Iris pigment epithelial cell (primary cell): Measurements from ENCODE around the gene EXOC2.

Source experiments
- DNase-seq: peaks from one replicate; pipeline ENCODE4 v3.0.0-alpha.2; 2011; ENCODE audit warnings: low read depth

EXOC2 gene

DNA sequence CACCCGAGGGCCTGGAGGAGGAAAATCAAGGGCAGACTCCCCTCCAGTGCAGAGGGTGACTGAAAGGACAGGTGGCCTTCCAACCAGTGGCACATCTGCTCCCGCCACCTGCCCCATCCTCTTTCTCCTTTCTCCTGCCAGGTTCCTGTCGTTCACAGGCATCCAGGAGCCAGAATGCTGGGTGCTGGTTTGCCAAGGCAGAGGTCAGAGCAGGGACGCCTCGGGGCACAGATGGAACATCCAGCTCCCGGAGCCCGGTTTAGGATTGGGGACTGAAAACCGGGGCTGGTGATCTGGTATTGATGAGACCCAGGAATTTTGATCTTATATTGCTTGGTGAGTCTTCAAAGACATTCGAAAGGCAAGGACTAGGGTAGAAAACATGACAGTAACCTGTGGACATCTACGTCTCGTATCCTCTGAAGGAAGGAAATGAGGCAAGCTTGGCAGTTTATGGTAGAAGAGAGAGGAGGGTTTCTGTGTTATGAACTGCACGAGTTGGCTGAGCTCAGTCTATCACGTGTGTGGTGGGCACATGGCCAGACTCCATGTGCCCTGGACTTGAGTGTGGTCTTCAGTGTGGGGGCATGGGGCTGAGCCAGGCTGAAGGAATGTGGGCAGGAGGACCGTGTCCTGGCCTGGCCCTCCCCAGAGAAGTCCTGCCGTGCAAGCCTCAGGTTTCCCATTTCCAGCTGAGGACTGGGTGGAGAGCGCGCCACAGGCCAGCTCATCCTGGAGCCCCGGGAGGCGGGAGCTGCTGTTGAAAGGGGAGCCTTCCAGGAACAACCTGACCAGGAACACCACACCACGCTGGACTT is 227.2 kb downstream of the EXOC2 start:
- DNase-seq: no peak

- no peak for DNase-seq
Measured at GRCh38 chr6:456887-457286, 236.1 kb downstream of the EXOC2 start.

DNA sequence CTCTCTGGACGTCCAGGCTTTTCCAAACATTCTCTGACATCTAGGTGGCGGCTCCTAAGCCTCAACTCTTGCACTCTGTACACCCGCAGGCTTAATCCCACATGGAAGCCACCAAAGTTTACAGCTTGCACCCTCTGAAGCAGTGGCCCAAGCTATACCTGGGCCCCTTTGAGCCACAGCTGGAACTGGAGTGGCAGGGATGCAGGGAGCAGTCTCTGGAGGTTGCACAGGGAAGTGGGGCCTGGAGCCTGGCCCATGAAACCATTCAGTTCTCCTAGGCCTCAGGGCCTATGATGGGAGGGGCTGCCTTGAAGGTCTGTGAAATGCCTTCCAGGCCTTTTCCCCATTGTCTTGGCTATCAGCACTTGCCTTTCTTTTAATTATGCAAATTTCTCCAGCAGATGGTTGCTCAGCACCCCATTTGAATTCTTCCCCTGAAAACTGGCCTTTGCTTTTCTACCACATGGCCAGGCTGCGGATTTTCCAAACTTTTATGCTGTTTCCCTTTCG is 236.5 kb downstream of the EXOC2 start:
- DNase-seq: no peak

GRCh38 chr6:455835-456234 is 237.1 kb downstream of the EXOC2 start:
- no peak for DNase-seq

DNA sequence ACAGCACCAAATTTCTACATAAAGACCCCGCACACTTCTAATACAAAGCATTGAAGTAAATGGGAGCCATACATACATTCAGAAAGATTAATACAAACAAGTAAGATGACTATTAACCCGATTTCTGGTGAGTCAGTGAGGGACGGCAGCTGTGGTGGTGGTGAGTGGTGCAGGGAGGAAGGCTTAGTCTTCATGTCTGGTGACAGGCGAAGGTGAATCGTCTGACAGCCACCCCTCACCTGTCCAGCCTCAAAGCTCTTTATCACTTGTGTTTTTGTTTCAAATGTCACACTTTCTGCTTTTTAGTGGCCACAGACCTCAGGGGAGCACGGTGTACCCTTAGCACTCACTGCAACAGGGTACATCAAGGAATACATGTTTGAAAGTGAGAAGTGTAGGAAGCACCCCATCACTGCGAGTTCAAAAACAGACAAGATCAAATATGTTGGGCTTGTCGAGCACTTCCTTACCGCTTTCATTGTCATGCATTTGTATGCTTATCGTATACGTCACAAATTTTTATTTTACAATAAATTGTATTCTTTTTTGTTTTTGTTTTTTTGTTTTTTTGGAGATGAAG is 237.8 kb downstream of the EXOC2 start:
- DNase-seq: no peak

GRCh38 chr6:454148-454991 is 238.6 kb downstream of the EXOC2 start:
- DNase-seq: no peak

DNA sequence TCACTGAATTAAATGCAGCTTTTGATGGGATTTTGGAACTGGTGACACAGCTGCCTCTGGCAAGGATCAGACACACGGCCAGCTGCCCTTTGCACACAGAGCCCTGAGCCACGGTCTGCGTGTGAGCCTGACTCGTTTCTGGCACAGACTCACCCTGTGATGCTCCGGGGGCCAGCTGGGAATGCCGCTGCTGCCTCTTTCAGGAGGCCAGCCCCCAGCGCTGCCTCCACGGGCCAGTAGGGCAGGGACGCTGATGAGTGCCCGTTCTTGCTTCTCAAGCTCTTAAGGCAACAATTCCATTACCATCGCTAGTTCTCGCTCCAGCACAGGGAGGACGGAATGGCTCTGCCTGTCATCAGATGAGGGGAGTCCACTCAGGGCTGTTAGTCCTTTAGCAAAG is 239.8 kb downstream of the EXOC2 start:
- DNase-seq: no peak

DNA sequence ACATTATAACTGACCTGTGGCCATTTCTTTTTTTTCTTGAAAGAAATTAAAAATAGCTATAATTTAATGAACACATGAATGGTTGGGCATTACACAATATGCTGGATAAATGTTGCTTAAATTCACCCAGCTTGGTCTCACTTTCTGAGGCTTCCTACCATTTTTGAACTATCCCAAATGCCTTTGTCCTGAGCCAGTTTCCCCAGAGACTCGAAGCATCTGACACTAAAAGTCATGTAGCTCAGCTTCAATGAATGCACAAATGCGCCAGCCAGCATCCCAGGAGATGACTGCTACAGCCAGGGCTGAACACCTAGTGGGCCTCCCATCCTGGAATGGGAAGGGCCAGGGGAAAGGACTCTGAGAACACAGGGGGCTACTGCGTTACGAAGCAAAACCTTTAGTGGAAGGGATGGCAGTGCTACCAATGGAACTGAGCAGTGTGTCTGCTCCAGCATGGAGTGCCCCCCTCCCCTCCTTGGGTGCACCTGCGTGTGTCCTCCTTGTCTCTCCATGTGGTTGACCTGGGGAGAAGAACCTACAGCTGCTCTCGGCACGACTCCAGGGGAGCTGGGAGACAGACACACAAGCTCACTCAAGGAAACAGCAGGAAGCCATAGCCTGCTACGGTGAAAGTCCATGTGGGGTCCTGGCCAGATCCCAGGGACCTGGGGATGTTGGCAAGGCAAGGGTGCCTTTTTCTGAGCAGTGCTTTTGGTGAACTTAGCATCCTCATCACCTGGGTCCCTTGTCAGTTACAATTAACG is 240.5 kb downstream of the EXOC2 start:
- DNase-seq: no peak

- DNase-seq: no peak
Measured at GRCh38 chr6:451847-452246, 241.1 kb downstream of the EXOC2 start.

DNA sequence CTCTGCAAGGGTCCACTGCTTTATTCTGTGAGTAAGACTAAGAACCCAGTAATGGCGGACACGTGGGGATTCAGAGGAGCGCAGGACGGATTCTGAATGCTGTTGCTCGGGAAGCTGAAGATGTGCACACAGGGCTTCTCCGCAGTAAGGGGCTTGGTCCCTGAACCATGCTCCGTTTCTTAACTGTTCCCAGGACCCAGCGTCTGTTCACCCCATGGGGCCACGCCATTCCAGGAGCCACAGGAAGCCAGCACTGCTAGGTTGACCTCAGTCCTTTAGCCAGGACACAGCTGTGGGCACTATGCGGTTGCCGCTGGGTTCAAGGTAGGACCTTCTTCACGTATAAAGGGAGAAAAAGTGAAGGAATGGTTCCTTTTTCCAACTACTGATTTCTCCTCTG is 241.6 kb downstream of the EXOC2 start:
- DNase-seq: no peak

GRCh38 chr6:449486-450419 is 243.2 kb downstream of the EXOC2 start:
- DNase-seq: no peak

GRCh38 chr6:449057-449430 is 243.9 kb downstream of the EXOC2 start:
- no peak for DNase-seq

- no peak for DNase-seq
Measured at GRCh38 chr6:448296-449056, 244.5 kb downstream of the EXOC2 start.

DNA sequence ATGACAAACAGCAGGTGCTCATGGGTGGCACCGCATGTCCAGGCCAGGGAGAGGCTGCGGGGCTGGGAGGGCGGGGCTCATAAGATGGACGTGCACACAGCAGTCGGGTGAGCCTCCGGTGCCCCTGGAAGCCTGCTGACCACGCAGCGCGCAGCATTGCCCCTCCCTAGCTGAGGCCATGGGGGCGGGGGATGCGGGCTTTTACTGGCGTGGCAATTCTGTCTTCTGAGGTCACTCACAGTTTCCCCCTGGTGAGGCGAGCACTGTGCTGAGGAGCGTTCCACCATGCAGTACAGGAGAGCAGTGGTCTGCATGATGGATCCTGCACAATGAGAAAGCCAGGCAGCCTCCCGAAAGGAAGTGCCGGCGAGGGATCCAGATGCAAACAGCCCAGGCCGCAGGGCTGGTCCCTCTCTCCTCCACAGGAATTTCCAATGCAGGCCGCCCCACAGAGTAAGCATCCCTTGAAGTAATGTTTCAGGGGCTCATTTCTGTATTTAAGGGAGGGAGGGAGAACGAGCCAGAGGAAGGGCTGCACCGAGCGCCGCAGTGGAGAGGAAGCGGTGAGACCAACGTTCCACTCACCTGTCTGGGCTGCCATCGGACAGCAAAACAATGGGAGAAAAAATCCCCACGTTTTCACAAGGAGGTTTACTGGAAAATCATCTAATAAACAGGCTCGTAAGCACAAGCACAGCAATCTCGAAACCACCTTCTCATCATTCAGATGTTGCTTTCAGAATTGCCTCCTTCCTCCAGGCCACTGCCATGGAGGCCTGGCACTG is 245.4 kb downstream of the EXOC2 start:
- DNase-seq: no peak

DNA sequence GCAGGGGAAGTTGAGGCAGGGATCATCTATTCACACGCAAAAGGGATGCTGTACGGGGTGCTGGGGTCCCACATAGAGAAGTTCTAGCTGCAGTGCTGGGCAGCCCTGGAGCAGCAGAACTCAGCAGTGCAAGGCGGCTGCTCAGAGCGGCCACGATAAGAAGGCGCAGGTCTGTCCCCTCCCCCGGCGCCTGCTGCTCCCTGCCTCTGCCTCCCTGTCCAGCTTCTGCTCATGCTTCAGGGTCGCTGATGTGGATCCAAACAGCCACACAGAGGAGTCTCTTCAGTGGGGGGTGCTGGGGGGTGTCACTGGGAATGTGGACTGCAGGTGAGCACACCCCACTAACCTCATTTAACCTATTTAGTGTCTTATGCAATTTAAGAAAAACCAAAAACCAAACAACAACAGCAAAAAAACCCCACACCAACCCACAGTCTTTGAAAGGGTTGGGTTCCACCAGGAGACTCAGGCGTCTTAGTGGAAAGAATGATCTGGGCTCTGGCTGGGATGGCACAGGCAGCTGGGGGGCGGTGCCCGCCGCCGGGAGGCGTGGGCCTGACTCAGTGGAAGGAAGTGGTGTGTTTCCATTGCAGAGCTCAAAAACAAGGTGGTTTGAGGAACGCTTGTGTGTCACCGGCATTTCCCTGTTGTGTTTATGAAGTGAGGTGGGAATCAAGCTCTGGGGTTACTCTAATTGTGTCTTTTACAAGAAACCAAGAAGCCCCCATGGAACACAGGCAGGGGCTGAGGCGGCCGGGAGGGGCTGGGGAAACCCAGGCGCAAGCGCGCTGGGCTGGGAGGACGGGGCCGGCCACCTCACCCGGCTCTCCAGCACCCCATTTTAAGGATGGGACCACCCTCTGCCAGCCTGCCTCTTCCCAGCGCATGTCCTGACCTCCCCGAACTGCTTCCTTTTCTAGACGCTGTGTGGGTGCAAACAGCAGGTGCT is 246.2 kb downstream of the EXOC2 start:
- no peak for DNase-seq

DNA sequence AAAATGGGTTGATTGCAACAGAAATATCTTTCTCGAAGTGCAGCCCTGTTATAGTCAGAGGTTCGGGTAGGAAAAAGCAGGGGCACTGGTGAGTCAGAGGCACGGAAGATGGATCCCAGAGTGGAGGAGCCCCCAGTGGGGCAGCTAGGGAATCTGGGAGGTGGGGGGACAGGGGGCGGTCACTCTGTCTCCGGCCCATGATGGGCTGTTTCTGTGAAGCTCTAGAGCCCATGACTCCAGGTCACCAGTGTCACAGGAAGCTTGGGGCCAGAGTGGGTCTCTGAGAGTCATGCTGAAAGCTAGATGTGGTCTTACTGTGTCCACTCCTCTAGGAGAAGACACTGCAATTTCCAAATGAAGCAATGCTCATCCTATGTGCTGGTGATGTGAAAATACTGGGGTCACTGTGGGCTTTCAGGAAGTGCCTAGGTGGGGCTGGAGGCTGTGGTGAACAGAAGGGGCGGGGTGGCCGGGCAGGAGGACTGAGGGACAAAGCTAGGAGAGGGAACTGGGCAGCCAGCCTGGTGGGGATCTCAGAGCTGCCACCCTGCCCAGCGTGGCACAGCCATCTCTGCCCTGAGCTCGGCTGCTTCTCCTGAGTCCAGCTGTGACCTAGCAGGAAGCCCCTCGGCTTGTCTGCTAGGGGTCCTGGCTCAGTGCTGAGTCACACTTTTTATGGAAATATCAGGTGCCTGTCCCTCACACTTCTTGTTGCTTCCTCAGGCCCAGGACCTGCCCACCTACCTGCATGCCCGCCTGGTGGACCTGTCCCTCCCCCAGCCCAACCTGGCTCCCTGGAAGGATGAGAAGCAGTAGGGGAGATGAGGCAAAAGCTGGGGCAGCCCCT is 247.1 kb downstream of the EXOC2 start:
- no peak for DNase-seq

DNA sequence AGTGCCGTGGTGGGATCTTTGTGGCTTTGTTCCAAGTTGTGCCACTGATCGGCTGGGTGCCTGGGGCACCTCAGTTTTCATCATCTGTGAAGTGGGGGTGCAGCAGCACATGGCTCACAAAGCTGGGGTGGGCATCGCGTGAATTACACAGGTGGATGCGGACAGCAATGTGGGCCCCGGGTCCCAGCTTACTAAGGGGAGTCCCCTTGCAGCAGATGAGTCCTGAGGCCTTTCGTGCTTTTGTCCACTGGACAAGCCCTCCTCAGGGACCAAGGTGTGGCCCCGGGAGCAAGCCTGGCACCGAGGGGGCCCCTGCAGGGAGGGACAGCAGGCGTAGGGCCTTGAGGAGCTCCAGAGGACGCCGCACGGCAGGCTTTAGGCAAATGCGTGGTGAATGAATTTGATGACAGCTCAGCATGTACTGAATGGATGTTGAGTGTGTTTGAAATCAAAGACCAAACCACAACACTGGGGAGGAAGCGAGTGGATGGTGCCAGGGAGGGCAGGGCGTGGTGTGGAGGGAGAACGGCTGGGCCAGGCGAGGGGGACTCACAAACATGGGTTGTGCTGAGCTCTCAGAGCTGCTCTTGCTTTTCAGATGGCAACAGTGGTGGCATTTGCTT is 248.2 kb downstream of the EXOC2 start:
- DNase-seq: no peak
